Epithelial cell of proximal tubule (primary cell): Measurements from ENCODE around the gene KLHL21. TPM values are rescaled to one million over a fixed set of nuclear protein-coding genes. Genes with fewer than 3 reads are reported as not detected.
"Not testable (repeated sequence)": the region's sequence is repeated elsewhere in the genome, so short reads cannot be mapped to it uniquely, and the experiment has no call there.

Experiments
- DNase-seq: peaks from one replicate; pipeline ENCODE4 v3.0.0-alpha.2; 2011; ENCODE audit warnings: low read depth
- H3K4me3 ChIP-seq: 2 replicates; pipeline ENCODE4 v1.5.1; 2011; ENCODE audit warnings: low read depth, mild to moderate bottlenecking, low read length
- total RNA-seq: library from RNA; depleted of rRNA; stranded (reverse); fragments of >200 nt; gene quantifications from 2 replicates; pipeline ENCODE4 v1.2.3, GENCODE V29; 2015
- TF ChIP-seq, protein P1 (sequence below): conservative IDR thresholded peaks from 2 replicates; pipeline ENCODE4 v1.5.1; 2012; ENCODE audit warnings: low read depth, mild to moderate bottlenecking, low read length

KLHL21 gene
- total RNA-seq, 1 donor from 2014 or later, result 28.1 TPM

DNA sequence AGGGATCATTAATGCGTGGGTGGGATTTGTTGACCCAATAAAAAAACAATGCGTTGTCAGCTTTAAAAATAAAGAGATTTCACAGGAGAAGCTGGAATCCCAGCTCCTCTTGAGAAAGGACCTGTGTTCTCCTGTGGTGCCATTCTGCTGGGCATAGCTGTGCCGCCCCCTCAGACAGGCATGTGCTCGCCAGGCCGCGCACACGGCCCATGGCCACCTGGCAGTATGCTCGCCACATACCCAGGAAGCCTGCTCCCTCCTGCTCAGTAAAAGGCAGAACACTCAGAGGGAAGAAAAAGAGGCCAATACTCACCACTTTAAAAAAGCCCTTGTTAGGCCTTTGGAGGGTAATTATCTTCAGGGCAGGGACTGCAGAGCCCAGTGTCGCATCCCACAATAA, 35.1 kb upstream of the KLHL21 start:
- DNase-seq, result no peak
- TF ChIP-seq, protein P1, sequence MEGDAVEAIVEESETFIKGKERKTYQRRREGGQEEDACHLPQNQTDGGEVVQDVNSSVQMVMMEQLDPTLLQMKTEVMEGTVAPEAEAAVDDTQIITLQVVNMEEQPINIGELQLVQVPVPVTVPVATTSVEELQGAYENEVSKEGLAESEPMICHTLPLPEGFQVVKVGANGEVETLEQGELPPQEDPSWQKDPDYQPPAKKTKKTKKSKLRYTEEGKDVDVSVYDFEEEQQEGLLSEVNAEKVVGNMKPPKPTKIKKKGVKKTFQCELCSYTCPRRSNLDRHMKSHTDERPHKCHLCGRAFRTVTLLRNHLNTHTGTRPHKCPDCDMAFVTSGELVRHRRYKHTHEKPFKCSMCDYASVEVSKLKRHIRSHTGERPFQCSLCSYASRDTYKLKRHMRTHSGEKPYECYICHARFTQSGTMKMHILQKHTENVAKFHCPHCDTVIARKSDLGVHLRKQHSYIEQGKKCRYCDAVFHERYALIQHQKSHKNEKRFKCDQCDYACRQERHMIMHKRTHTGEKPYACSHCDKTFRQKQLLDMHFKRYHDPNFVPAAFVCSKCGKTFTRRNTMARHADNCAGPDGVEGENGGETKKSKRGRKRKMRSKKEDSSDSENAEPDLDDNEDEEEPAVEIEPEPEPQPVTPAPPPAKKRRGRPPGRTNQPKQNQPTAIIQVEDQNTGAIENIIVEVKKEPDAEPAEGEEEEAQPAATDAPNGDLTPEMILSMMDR, result no peak

DNA sequence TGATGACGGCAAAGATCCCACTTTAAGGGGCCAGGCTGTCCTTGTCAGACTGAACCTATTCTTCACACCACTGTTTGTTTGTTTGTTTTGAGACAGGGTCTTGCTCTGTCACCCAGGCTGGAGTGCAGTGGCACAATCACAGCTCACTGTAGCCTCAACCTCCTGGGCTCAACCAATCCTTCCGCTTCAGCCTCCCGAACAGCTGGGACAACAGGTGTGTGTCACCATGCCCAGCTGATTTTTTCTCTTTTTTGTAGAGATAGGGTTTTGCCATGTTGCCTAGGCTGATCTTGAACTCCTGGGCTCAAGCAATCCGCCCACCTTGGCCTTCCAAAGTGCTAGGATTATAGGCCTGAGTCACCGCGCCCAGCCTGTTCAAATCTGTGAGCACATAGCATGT, 34.1 kb upstream of the KLHL21 start:
- H3K4me3 ChIP-seq, DNase-seq: not testable (repeated sequence)

More for the DNA sequence above, 35.1 kb upstream of the KLHL21 start:
- H3K4me3 ChIP-seq, result no peak overlapping the region

DNA sequence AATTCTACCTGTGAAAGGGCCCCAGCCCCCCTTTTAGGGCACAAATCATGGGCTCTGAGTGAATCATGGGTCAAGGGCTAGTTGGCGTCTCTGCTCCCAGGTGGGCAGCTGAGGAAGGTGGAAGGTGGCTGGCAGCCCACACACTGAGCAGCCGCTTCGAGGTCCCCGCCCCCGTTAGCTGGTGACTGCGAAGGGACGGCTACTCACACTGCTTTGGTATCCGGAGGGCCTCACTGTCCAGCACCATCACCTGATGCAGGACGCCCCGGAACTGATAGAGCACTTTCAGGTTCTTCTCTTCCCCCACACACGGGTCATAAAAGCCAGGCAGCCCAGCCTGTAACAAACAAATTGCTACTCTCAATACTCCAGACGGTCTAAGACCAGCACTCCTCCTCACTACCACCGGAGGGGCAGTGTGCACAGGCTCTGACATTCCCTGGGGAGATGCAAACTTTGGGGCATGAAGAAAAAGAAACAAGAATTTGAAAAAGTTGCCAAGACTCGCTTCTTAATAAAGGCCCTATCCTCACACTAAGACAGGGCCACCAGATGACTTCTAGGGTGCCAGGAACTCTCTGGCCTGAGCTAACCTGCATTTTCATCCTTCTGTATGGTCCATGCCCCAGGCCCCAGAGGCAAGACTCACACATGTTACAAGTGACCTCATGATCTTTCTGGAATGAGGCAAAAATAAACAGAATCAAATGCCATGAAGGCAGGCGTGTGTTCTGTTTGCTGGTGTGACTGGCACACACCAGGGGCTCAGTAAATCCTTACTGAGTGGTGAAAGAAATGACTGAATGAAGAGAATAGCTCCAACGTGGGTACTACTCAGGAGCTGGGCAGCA, 33.5 kb upstream of the KLHL21 start:
- no peak for DNase-seq
- no peak overlapping the region for H3K4me3 ChIP-seq
- TF ChIP-seq, protein P1, result peak; percentile 11

DNA sequence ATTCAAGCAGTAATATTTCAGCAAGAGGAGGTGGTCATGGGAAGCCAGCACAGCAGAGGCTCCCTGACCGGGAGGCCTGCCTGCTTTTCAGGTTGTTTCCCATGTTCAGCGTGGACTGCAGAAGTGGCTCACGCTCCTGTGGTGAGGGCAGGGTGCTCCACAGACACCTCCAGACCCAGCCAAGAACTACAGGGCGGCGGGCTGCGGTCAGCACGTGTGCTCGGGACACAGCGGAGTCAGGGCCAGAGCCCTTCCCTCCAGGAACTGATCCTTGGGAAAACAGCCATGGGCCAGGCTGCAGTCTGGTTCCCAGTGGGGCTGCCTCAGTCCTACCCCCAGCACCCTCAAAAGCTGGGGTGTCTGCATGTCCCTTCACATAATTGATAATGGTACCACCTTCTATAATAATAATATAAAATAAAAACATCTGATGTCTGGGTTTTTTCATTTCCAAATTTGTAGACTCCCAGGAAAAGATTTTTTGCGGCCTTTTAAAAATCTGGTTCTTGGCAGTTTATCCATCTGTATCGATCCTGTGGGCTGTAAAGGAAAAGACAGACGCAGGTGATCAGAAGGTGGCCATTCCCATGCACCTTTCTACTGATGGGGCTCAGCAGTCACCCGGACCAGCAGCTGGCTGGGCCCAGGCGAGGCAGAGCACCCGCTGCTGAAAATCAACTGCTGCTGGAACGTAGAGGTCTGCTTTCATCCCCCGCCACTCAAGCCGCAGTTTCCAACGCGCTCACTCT, 32.7 kb upstream of the KLHL21 start:
- TF ChIP-seq, protein P1, result no peak
- no peak overlapping the region for H3K4me3 ChIP-seq
- no peak for DNase-seq

DNA sequence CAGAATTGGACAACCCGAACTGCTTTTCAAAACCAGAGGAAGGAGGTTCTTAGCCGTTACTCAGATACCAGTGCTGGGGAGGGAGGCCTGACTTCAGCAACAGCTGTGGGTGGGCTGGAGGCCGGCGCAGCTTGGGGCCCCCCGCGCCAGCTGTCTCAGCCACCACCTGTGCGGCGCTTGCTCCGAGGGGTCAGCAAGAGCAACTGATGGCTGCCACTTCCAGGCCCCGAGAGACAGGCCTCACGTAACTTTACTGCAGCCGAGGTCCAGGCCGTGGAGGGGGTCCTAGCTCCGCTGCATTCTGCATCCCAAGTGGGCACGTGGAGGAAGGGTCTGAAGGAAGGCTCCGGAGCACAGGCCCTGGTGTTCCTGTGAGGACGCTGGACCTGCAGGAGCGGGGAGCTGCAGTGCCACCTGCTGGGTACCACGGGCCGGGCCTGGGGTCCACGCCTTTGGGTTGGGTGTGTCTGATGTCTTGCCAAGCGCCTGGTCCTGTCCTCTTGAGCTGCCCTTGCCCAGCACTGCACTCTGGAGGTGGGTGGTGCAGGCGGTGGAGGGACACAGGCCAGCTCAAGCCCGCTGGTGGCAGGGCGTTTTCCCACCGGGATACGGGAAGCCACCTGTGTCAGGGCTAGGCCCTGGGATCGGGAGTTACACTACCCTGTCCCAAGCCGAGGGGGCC, 31.8 kb upstream of the KLHL21 start:
- TF ChIP-seq, protein P1, result peak; percentile 57
- DNase-seq, result no peak
- H3K4me3 ChIP-seq, result no peak overlapping the region

DNA sequence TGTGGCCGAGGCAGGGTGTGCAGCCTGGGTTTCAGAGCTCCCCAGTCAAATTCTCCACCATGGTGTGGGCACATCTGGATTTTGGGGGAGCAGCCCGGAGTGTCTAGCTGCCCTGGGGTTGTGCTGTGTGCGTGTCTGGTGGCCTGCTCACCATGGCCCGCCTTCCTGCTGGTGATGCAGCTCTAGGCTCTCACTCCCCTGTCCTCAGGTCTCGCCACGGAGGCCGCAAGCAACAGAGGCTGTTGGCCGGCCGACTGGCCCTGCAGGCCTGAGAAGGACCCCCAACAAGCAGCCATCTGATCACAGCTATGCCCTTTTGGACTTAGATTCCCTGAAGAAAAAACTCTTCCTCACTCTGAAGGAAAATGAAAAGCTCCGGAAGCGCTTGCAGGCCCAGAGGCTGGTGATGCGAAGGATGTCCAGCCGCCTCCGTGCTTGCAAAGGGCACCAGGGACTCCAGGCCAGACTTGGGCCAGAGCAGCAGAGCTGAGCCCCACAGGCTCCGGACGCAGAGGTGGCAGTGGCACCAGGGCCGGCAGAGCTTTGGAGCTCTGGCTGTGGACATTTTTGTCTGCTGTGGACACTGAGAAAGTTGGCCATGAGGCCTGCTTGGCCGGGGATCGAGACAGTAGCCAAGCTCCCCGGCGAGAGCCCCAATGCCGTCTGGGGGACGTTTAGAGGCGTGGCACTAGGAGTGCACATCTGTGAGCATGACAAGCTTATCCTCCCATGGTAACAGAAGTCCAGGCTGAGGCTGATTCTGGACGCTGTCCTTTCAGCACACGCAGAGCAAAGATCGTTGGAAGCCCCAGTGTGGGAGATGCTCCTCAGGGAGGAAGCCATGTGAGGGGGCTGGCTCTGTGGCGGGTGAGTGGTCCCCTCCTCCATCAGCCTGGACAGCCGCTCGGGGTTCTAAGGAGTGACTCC, 30.2 kb upstream of the KLHL21 start:
- H3K4me3 ChIP-seq, result no peak overlapping the region
- TF ChIP-seq, protein P1, result no peak
- no peak for DNase-seq
